ENCODE data around the gene ABTB1. TPM values are rescaled to one million over a fixed set of nuclear protein-coding genes. Genes with fewer than 3 reads are reported as not detected.
A peak's percentile ranks its signal among the peaks of the same experiment; 100 is the strongest.

ABTB1 gene
- total RNA-seq, 6 experiments from 2014 or later = 9.5 to 14.0 (median 11.5) TPM

DNA sequence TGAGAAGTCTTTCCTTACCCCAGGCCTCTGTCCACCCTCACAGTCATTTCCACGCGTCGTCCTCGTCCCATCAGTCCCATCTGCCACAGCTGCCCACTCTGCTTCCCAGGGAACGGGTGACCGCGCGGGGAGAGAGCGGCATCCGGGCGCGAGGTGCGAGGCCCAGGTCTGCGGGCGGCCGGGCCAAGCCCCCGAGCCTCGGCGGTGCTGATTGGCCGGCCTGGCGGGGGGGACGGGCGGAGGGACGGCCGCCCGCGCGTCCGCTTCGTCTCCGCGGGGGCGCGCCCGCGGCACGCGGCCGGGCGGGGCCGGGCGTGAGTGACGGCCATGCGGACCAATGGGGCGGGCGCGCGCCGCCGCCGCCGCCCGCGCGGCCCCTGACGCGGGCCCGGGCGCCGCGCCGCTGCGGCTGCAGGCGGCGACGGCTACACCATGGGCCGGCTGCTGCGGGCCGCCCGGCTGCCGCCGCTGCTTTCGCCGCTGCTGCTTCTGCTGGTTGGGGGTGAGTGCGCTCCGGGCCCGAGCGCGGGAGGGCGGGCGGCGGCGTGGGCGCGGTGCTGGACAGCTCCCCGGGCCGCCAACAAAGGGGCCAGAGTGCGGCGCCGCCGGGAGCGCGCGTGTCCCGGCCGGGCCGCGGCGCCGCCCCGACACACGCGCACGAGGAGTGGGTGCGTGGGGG lies 43.8 kb upstream of the ABTB1 start, which contains the start of gene PODXL2:
Gene PODXL2, plus strand, starts transcription at position 398 of the 679 bp plus-strand sequence. Its CDS starts 35 bp downstream, at position 433.
- no peak within 1 kb of the TSS for H3K27ac Mint-ChIP-seq
- H3K4me1 Mint-ChIP-seq (ENCODE audit: low read depth) = peaks cover 4% of the 10 kb centered on the region; the same call in 1 of the 2 replicates
- TF ChIP-seq, protein P1, sequence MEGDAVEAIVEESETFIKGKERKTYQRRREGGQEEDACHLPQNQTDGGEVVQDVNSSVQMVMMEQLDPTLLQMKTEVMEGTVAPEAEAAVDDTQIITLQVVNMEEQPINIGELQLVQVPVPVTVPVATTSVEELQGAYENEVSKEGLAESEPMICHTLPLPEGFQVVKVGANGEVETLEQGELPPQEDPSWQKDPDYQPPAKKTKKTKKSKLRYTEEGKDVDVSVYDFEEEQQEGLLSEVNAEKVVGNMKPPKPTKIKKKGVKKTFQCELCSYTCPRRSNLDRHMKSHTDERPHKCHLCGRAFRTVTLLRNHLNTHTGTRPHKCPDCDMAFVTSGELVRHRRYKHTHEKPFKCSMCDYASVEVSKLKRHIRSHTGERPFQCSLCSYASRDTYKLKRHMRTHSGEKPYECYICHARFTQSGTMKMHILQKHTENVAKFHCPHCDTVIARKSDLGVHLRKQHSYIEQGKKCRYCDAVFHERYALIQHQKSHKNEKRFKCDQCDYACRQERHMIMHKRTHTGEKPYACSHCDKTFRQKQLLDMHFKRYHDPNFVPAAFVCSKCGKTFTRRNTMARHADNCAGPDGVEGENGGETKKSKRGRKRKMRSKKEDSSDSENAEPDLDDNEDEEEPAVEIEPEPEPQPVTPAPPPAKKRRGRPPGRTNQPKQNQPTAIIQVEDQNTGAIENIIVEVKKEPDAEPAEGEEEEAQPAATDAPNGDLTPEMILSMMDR (IDR thresholded peaks at IDR 0.05) = no peak
- H3K9me3 Mint-ChIP-seq = no peaks in the 10 kb centered on the region
- DNase-seq = no peak
- H3K27me3 Mint-ChIP-seq (ENCODE audit: insufficient read depth) = peaks cover 35% of the 10 kb centered on the region
- H3K4me3 Mint-ChIP-seq = peak within 1 kb of the TSS; percentile 20; the same call in 1 of the 2 replicates
- peaks cover 4% of the 10 kb centered on the region; the same call in 1 of the 2 replicates for H3K36me3 Mint-ChIP-seq (ENCODE audit: low read depth)

DNA sequence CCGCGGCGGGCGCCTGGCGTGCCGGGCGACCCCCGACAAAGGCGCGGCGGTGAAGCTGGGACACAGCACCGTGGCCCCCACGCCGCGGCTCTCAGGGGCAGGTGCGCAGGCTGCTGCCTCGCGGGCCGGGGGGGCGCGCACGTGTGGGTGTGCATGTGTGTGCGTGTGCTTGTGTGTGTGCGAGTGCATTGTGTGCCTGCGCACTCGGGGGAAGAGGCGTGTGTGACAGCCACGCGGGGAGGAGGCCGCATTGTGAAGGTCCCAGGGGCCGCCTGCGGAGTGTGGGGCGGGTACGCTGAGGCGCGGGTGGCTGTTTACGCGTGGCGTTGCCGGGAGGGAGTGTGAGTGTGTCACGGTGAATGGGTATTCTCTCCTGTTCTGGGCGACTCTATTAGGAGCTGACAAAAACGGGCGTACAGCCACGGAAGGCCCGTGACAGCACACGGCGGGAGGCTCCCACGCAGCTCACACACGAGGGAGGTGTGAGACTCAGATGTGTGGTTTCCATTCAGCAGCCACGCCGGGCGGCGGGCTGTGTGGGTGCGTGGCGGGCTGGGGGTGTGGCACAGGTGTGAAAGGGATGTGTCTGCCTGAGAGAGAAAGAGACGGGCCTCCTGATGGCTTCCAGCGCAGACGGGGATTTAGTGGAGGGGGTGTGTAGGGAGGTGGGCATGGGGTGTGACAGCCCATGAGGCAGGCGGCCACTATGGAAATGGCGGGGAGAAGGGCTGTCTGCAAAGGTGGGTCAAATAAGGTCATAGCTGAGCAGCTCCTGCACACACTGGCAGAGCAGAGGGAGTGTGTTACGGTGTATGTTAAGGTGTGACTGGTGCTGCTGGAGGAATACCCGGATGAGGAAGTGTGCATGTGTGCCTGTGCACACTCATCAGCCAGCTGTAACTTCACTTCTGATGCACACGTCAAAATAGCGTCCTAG lies 43.0 kb upstream of the ABTB1 start:
- TF ChIP-seq, protein P1 (IDR thresholded peaks at IDR 0.05) = no peak
- no peaks in the 10 kb centered on the region for H3K9me3 Mint-ChIP-seq
- peaks cover 35% of the 10 kb centered on the region for H3K27me3 Mint-ChIP-seq (ENCODE audit: insufficient read depth)

DNA sequence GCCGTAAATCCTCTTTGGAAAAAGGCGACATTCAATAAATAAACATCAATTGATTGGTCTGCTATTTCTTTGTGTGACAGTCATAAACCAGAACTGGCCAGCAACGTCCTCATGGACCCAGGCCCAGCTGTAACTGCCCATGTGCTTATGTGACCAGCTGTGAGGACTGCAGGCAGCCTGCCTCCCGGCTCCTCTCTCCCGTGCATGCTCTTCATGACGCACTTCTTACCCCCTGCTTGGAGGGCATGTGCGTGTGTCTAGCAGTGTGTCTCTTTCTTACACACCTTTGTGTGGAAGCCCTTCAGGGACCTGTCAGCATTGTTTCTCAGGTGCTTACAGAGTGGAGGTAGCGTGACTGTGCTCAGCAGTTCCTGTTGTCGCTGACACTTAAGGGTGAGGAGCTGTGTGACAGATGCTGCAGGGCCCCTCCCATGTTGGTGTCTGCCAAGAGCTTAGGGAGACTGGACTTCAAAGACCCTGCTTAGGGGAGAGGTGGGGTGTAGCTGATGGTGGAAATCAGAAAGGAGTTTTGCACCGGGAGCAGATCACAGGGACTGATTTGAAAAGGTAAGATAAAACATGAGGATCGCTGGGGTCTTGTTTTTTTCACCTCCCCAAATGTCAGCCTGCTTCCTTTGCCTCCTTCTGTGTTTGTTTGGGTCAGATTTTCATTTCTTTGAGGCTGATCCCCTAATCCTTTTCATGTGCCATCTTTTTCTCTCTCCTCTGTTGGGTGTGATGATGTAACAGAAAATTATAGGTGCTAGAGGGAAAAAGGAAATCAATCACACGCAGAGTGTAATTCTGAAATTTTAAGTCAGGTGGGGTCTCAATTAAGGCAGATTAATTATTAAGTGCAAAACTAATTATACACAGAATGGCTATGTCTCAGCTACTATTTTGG lies 41.7 kb upstream of the ABTB1 start:
- no peak overlapping the region for H3K27ac Mint-ChIP-seq

More for the DNA sequence above, 43.0 kb upstream of the ABTB1 start:
- Mint-ChIP-seq H3K4me1 (ENCODE audit: low read depth) (peaks cover 4% of the 10 kb centered on the region; the same call in 1 of the 2 replicates), H3K4me3 (no peak overlapping the region), H3K27ac (no peak overlapping the region), H3K36me3 (ENCODE audit: low read depth) (peaks cover 4% of the 10 kb centered on the region; the same call in 1 of the 2 replicates)
- DNase-seq = no peak

DNA sequence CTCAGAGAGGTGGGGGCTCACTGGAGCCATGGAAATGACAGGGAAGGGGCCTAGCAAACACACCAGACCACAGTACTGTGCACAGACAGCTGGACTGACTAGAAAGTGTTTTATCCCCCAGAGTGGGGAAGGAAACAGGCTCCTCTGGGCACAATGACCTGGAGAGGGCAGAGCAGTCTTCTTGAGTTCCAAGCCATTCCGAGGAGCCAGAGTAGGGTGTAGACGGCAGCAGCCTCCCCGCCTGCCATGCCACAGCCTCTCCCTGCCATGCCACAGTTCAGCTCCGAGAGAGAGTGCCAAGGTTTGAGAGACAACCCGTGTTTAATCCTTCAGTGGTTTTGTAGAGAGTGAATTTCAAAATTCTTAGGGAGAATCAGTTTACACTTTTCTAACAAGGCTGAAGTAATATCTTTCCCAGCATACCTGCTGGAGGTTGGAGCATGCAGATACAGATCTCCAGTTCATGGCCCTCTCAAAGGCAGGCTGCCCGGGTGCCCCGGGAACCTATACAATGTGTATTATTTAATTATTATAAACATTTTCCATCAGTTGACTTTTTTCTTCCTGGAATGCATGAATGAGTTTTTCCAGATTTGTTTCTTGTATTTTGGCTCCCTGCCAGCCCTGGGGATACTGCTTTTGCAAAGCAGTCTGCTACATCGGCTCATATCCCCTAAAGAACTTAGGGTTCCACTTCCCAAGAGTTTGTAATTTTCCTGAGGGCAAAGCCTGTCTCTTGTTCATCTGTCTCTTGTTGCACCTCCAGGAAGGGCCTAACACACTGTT lies 40.5 kb upstream of the ABTB1 start:
- Mint-ChIP-seq H3K4me3 (no peak overlapping the region), H3K4me1 (ENCODE audit: low read depth) (peaks cover 5% of the 10 kb centered on the region; the same call in 1 of the 2 replicates), H3K36me3 (ENCODE audit: low read depth) (peaks cover 4% of the 10 kb centered on the region; the same call in 1 of the 2 replicates), H3K27me3 (ENCODE audit: insufficient read depth) (peaks cover 41% of the 10 kb centered on the region), H3K27ac (no peak overlapping the region), H3K9me3 (no peaks in the 10 kb centered on the region)
- TF ChIP-seq, protein P1 (IDR thresholded peaks at IDR 0.05) = no peak
- DNase-seq = no peak

More for the DNA sequence above, 41.7 kb upstream of the ABTB1 start:
- no peak for DNase-seq
- Mint-ChIP-seq H3K36me3 (ENCODE audit: low read depth) (peaks cover 4% of the 10 kb centered on the region; the same call in 1 of the 2 replicates), H3K27me3 (ENCODE audit: insufficient read depth) (peaks cover 42% of the 10 kb centered on the region), H3K4me3 (no peak overlapping the region), H3K9me3 (no peaks in the 10 kb centered on the region), H3K4me1 (ENCODE audit: low read depth) (peaks cover 4% of the 10 kb centered on the region; the same call in 1 of the 2 replicates)
- TF ChIP-seq, protein P1 (IDR thresholded peaks at IDR 0.05) = no peak

Data from HFFc6 (cell line).